Mucosa of descending colon (tissue), 3 donors: ENCODE data around the gene NUP58. TPM values are rescaled to one million over a fixed set of nuclear protein-coding genes. Genes with fewer than 3 reads are reported as not detected.
"Not testable (repeated sequence)": the region's sequence is repeated elsewhere in the genome, so short reads cannot be mapped to it uniquely, and the experiment has no call there.

ENCODE experiments used
- ATAC-seq: fragments of 200-7000 bp; cut with Tn5 transposase; one replicate; pipeline ENCODE4 v1.9.1; 2020; ENCODE audit warnings: mild to moderate bottlenecking, moderate library complexity
- DNase-seq, 3 donors: peaks; one replicate each; pipeline ENCODE4 v3.0.0-alpha.2; 2020
- H3K36me3 ChIP-seq: fragments of 200-600 bp; one replicate; pipeline ENCODE4 v1.8.0; 2021; ENCODE audit warnings: low read depth, mild to moderate bottlenecking
- H3K4me1 ChIP-seq: fragments of 200-600 bp; one replicate; pipeline ENCODE4 v1.8.0; 2021; ENCODE audit warnings: low read depth, mild to moderate bottlenecking
- H3K4me3 ChIP-seq: fragments of 200-600 bp; one replicate; pipeline ENCODE4 v1.8.0; 2021; ENCODE audit warnings: mild to moderate bottlenecking
- H3K9me3 ChIP-seq: fragments of 200-600 bp; one replicate; pipeline ENCODE4 v1.8.0; 2021; ENCODE audit warnings: mild to moderate bottlenecking
- CTCF ChIP-seq: fragments of 200-600 bp; IDR thresholded peaks from one replicate; pipeline ENCODE4 v1.8.0; 2022; ENCODE audit warnings: antibody characterized with exemption, mild to moderate bottlenecking
- intact Hi-C, 2 donors: fragments of 100-400 bp; cut with DNase I in 1 of 2; cut with micrococcal nuclease in 1 of 2; formaldehyde crosslinking; loops; one replicate each; pipeline versions ENCODE4 v1.11.0 to v1.11.1; 2022; cut with DNase I, micrococcal nuclease
- total RNA-seq, 3 donors: library from RNA; stranded (reverse); fragmentation: NEBNext Ultra II Directional in 2 of 3; extraction: Animal tissue kit (Norgen Biotek cat#: 25700) in 2 of 3; gene quantifications; one replicate each; pipeline versions ENCODE4 v1.2.1 to v1.2.4, GENCODE V29; 2021 to 2023
- donor health status: DM: no; HTN: no; CAD: no; lungs with moderate emphysema.
- donor health status: DM: no; HTN: no; CAD: no.
- donor health status: DM: no; HTN: yes; CAD: no.

The NUP58 gene
- total RNA-seq, 3 donors from 2014 or later: 31.9 to 35.3 (median 32.8) TPM

- Histone ChIP-seq H3K4me1 (no peaks in the 10 kb centered on the region), H3K4me3 (no peak overlapping the region), H3K9me3 (no peaks in the 10 kb centered on the region), H3K36me3 (no peaks in the 10 kb centered on the region)
- intact Hi-C loops: no loop called here
- ATAC-seq (no peak), DNase-seq (no peak)
- no peak for TF ChIP-seq CTCF
Measured at GRCh38 chr13:25352806-25353205, 51.4 kb downstream of the NUP58 start.

DNA sequence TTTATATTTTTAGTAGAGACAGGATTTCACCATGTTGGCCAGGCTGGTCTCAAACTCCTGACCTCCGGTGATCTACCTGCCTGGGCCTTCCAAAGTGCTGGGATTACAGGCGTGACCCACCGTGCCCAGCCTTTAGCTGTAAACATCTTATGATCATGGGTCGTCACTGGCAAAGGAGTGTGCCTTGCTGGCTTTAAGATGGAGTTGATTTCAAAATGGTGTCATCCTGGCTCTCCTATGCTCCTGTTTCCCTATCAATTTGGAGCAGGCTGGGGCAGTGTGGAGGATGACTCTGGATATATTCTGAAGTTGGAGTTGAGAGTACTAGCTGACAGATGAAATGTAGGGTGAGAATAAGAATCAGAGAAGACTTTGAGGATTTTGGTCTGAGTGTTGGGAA lies 51.9 kb downstream of the NUP58 start:
- H3K9me3 ChIP-seq: no peaks in the 10 kb centered on the region
- H3K4me1 ChIP-seq: no peaks in the 10 kb centered on the region
- H3K4me3 ChIP-seq: no peak overlapping the region
- no peak for DNase-seq
- intact Hi-C loops: no loop called here
- no peaks in the 10 kb centered on the region for H3K36me3 ChIP-seq
- TF ChIP-seq CTCF: no peak
- ATAC-seq: no peak

DNA sequence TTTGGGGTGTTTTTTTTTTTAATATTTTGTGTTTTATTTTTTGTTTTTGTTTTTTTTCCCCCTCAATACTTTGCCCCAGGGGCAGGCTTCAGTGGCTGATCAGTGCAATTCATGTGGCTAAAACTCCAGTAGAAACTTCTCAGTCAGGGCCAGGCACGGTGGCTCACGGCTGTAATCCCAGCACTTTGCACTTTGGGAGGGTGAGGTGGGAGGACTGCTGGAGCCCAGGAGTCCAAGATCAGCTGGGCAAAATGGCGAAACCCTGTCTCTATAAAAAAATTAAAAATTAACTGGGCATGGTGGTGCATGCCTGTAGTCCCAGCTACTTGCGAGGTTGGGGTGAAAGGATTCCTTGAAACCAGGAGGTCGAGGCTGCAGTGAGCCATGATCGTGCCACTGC lies 53.0 kb downstream of the NUP58 start:
- Histone ChIP-seq H3K36me3 (no peaks in the 10 kb centered on the region), H3K9me3 (no peaks in the 10 kb centered on the region), H3K4me1 (no peaks in the 10 kb centered on the region), H3K4me3 (no peak overlapping the region)
- DNase-seq (no peak), ATAC-seq (no peak)
- no peak for TF ChIP-seq CTCF
- intact Hi-C loops: no loop called here

- intact Hi-C loops, DNase-seq, ATAC-seq, H3K9me3 ChIP-seq, H3K36me3 ChIP-seq, H3K4me3 ChIP-seq, H3K4me1 ChIP-seq: not testable (repeated sequence)
Measured at GRCh38 chr13:25360443-25360842, 59.0 kb downstream of the NUP58 start.

DNA sequence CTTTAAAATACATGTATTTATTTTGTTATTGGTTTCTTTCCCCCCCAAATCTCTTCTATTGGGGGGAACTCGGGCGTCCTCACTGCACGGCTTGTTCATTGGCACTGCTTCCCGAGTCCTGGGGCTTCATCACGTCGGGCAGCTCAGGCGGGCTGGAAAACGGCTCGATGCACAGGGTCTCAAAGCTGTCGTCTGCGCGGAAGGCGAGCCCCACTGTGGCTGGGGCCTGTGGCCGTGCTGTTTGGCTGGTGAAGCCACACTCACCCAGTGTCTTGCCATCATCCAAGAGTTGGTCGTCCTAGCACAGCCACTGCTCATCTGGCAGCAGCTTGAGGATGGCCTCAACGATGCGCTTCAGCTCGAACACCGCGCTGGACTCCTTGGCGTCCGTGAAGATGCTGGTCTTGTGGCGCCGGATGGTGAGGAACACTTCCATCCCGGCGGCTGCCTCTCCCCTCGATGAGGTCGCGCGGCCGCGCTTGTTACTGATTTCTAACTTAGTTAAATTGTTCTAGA lies 64.4 kb downstream of the NUP58 start:
- no peaks in the 10 kb centered on the region for H3K36me3 ChIP-seq
- H3K9me3 ChIP-seq: no peaks in the 10 kb centered on the region
- no peak overlapping the region for H3K4me3 ChIP-seq
- H3K4me1 ChIP-seq: no peaks in the 10 kb centered on the region
- TF ChIP-seq CTCF: no peak
- no peak for DNase-seq
- intact Hi-C loops: no loop called here
- no peak for ATAC-seq

GRCh38 chr13:25371158-25371874 lies 69.9 kb downstream of the NUP58 start:
- TF ChIP-seq CTCF: no peak
- Histone ChIP-seq H3K9me3 (no peaks in the 10 kb centered on the region), H3K4me1 (no peaks in the 10 kb centered on the region), H3K4me3 (no peak overlapping the region), H3K36me3 (no peaks in the 10 kb centered on the region)
- ATAC-seq (no peak), DNase-seq (no peak)
- intact Hi-C loops: no loop called here
